Measurements from ENCODE around the gene INPP4B. TPM values are rescaled to one million over a fixed set of nuclear protein-coding genes. Genes with fewer than 3 reads are reported as not detected.

The INPP4B gene
- total and polyA plus RNA-seq, 7 donors, result 1.5 to 16.8 (median 9.5) TPM

DNA sequence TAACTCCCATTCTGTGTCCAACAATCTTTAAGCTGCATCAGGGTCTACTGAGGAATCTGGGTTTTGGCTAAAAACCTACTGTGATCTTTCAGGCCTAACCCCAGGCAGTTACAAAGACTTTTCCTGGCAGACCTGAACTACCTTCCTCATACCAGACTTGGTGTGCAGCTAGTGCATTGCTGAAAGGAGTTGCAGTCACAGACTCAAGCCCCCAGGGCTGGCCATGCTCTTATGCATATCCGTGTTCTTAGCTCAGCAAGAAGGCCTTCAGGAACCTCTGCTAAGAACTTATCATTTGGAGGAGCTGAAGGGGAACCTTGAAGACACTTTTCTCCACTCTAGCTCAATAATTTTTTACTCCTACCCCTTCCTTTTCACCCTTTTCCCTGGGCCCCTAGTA is 147.5 kb downstream of the INPP4B start:
- intact Hi-C loops (cut with DNase I), result no loop called here
- no peaks in the 10 kb centered on the region for H3K9me3 ChIP-seq
- DNase-seq (no peak), ATAC-seq (no peak)
- no peaks in the 10 kb centered on the region for H3K36me3 ChIP-seq (ENCODE audit: insufficient read depth in 1 of 2, low read depth in 1 of 2)
- H3K27ac ChIP-seq, result no peak overlapping the region
- no peaks in the 10 kb centered on the region for H3K4me1 ChIP-seq
- H3K27me3 ChIP-seq (ENCODE audit: insufficient read depth in 3 of 3, low read length in 2 of 3), result no peaks in the 10 kb centered on the region
- TF ChIP-seq, protein P1, sequence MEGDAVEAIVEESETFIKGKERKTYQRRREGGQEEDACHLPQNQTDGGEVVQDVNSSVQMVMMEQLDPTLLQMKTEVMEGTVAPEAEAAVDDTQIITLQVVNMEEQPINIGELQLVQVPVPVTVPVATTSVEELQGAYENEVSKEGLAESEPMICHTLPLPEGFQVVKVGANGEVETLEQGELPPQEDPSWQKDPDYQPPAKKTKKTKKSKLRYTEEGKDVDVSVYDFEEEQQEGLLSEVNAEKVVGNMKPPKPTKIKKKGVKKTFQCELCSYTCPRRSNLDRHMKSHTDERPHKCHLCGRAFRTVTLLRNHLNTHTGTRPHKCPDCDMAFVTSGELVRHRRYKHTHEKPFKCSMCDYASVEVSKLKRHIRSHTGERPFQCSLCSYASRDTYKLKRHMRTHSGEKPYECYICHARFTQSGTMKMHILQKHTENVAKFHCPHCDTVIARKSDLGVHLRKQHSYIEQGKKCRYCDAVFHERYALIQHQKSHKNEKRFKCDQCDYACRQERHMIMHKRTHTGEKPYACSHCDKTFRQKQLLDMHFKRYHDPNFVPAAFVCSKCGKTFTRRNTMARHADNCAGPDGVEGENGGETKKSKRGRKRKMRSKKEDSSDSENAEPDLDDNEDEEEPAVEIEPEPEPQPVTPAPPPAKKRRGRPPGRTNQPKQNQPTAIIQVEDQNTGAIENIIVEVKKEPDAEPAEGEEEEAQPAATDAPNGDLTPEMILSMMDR (IDR thresholded peaks at IDR 0.05), result no peak
- WGBS, 3 donors, result 88 to 100% (median 88%) methylated on average over 1 of the region's 1 CpG
- H3K4me3 ChIP-seq, result no peak overlapping the region

DNA sequence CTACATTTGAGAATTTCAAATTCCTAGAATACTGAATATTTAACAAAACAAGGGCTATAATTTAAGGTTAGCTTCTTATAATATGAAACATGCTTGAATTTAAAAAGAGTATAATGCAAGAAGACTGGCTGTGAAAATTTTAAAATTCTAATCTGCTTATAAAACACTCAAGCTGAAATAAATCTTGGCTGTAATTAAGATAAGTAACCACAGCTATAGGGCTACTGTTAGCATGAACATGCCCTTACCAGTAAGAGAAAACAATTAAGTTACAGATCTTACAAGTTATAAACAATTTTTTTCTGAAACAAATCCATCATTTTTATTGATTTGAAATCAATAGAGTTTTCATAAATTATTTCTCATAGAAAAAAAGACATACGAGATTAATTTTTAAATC is 148.2 kb downstream of the INPP4B start:
- no peaks in the 10 kb centered on the region for H3K4me1 ChIP-seq
- intact Hi-C loops (cut with DNase I), result no loop called here
- no peak for DNase-seq
- H3K36me3 ChIP-seq (ENCODE audit: insufficient read depth in 1 of 2, low read depth in 1 of 2), result no peaks in the 10 kb centered on the region
- ATAC-seq, result no peak
- WGBS, 3 donors, result 95 to 98% (median 96%) methylated on average over 1 of the region's 1 CpG
- TF ChIP-seq, protein P1 (IDR thresholded peaks at IDR 0.05), result no peak
- no peaks in the 10 kb centered on the region for H3K27me3 ChIP-seq (ENCODE audit: insufficient read depth in 3 of 3, low read length in 2 of 3)
- no peaks in the 10 kb centered on the region for H3K9me3 ChIP-seq
- no peak overlapping the region for H3K4me3 ChIP-seq
- no peak overlapping the region for H3K27ac ChIP-seq

DNA sequence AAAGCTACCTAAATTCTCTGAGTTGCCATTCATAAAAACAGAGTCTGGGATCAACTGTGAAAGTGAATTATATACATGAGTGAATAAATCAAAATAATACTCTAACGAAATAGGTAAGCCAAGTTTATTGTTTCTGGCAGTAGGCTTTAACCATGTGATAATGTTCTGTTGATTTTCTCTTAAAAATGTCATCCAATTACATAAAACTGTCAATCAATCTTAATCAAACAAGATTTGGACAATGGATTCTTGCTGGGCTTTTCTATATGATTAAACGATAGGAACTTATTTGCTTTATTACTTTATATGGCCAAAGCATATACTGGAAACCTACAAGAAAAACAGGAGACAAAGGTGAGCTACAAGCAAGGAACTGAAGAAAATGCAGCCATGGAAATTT is 148.8 kb downstream of the INPP4B start:
- Histone ChIP-seq H3K4me1 (no peaks in the 10 kb centered on the region), H3K27me3 (ENCODE audit: insufficient read depth in 3 of 3, low read length in 2 of 3) (no peaks in the 10 kb centered on the region), H3K36me3 (ENCODE audit: insufficient read depth in 1 of 2, low read depth in 1 of 2) (no peaks in the 10 kb centered on the region), H3K9me3 (no peaks in the 10 kb centered on the region), H3K4me3 (no peak overlapping the region), H3K27ac (no peak overlapping the region)
- no peak for ATAC-seq
- no peak for DNase-seq
- TF ChIP-seq, protein P1 (IDR thresholded peaks at IDR 0.05), result no peak
- WGBS, 3 donors, result 58 to 72% (median 62%) methylated on average over 2 of the region's 2 CpGs
- intact Hi-C loops (cut with DNase I), result no loop called here

DNA sequence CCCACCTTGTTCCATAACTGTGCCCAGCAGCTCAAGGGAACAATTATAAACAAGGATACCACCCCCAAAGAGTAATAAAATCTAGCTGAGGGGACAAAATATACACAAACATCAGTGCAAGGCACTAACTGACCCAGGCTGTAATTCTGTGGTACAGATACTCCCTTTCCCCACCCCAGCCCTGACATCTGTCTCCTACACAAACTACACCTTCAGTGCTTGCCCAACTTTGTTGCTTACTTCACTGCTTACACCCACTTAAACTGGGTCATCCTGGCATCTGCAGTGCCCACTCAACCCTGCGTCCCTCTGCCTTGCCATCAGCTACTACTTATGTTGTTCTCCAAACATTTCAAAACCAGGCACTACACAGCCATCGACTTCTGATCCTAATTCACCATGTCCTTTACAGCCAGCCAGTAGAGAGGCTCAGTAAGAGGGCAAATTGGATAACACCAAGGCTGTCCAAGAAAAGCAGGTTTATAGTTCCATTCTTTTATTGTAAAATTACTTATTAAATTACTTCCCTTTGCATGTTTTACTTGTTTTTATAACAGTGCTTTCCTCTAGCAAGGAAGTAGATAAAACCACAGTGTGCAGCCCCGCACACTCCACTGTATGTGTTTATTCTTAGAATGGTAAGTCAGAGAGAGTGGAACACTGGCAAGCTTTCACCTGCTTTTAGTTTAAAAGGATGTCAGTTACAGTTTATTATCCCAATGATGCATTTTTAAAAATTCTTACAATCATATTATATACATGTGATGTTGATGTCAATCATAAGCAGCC is 149.6 kb downstream of the INPP4B start:
- WGBS, 3 donors, result 47 to 68% (median 52%) methylated on average over 3 of the region's 3 CpGs
- DNase-seq (no peak), ATAC-seq (no peak)
- H3K9me3 ChIP-seq, result no peaks in the 10 kb centered on the region
- H3K4me1 ChIP-seq, result no peaks in the 10 kb centered on the region
- no peaks in the 10 kb centered on the region for H3K36me3 ChIP-seq (ENCODE audit: insufficient read depth in 1 of 2, low read depth in 1 of 2)
- no peak overlapping the region for H3K4me3 ChIP-seq
- no peak overlapping the region for H3K27ac ChIP-seq
- H3K27me3 ChIP-seq (ENCODE audit: insufficient read depth in 3 of 3, low read length in 2 of 3), result no peaks in the 10 kb centered on the region
- TF ChIP-seq, protein P1 (IDR thresholded peaks at IDR 0.05), result no peak
- intact Hi-C loops (cut with DNase I), result no loop called here

Data from psoas muscle (tissue), 8 donors.